Retinal pigment epithelial cell (primary cell): ENCODE results near the gene EFTUD2.
A peak's percentile ranks its signal among the peaks of the same experiment; 100 is the strongest.
"Not testable (repeated sequence)": the region's sequence is repeated elsewhere in the genome, so short reads cannot be mapped to it uniquely, and the experiment has no call there.

ENCODE experiments used
- DNase-seq: peaks from one replicate; pipeline ENCODE4 v3.0.0-alpha.2; 2010; ENCODE audit warnings: low read depth
- H3K4me3 ChIP-seq: 2 replicates; pipeline ENCODE4 v1.5.1; 2011; ENCODE audit warnings: mild to moderate bottlenecking, low read length, control low read depth, moderate library complexity
- CTCF ChIP-seq: conservative IDR thresholded peaks from 2 replicates; pipeline ENCODE4 v1.5.1; 2011; ENCODE audit warnings: low read depth, low read length, control low read depth, inconsistent platforms

EFTUD2 gene

GRCh38 chr17:44829523-44830358 lies 69.5 kb downstream of the EFTUD2 start, which contains the start of gene GJC1:
TSS of gene GJC1 (minus strand) at chr17:44830287. CDS start at chr17:44805817, 24,470 bp downstream.
- DNase-seq, result no peak
- H3K4me3 ChIP-seq, result peak within 1 kb of the TSS; percentile 72
- no peak for TF ChIP-seq CTCF

- no peak for TF ChIP-seq CTCF
- DNase-seq, result no peak
- peak overlapping the region; percentile 72 for H3K4me3 ChIP-seq
Measured at GRCh38 chr17:44828919-44829522, 70.2 kb downstream of the EFTUD2 start.

- peak overlapping the region; percentile 72 for H3K4me3 ChIP-seq
- TF ChIP-seq CTCF, result no peak
- DNase-seq, result no peak
Measured at GRCh38 chr17:44827863-44828262, 71.4 kb downstream of the EFTUD2 start.

GRCh38 chr17:44826123-44826790 lies 73.0 kb downstream of the EFTUD2 start:
- no peak for DNase-seq
- no peak overlapping the region for H3K4me3 ChIP-seq
- no peak for TF ChIP-seq CTCF

GRCh38 chr17:44825236-44825635 lies 74.0 kb downstream of the EFTUD2 start:
- not testable (repeated sequence) for H3K4me3 ChIP-seq, DNase-seq

- TF ChIP-seq CTCF, result no peak
- peak; percentile 98 for DNase-seq
- H3K4me3 ChIP-seq, result peak overlapping the region; percentile 16
Measured at GRCh38 chr17:44820631-44821212, 78.5 kb downstream of the EFTUD2 start.

- H3K4me3 ChIP-seq, DNase-seq: not testable (repeated sequence)
Measured at GRCh38 chr17:44818508-44818907, 80.7 kb downstream of the EFTUD2 start.

GRCh38 chr17:44812263-44812662 lies 87.0 kb downstream of the EFTUD2 start:
- no peak overlapping the region for H3K4me3 ChIP-seq
- TF ChIP-seq CTCF, result no peak
- no peak for DNase-seq

- not testable (repeated sequence) for H3K4me3 ChIP-seq, DNase-seq
Measured at GRCh38 chr17:44808656-44809388, 90.4 kb downstream of the EFTUD2 start.
